Stimulated activated CD8-positive, alpha-beta memory T cell treated with anti-CD3 and anti-CD28 coated beads, Interleukin-15, amount 100 ng/mL, for 48 hours (primary cell): ENCODE measurements around the gene ENAH.

ENCODE experiments used
- DNase-seq, 2 donors: peaks; one replicate each; pipeline ENCODE4 v3.0.0-alpha.2; 2020; ENCODE audit warnings: low read depth in 2 of 2

The ENAH gene

DNA sequence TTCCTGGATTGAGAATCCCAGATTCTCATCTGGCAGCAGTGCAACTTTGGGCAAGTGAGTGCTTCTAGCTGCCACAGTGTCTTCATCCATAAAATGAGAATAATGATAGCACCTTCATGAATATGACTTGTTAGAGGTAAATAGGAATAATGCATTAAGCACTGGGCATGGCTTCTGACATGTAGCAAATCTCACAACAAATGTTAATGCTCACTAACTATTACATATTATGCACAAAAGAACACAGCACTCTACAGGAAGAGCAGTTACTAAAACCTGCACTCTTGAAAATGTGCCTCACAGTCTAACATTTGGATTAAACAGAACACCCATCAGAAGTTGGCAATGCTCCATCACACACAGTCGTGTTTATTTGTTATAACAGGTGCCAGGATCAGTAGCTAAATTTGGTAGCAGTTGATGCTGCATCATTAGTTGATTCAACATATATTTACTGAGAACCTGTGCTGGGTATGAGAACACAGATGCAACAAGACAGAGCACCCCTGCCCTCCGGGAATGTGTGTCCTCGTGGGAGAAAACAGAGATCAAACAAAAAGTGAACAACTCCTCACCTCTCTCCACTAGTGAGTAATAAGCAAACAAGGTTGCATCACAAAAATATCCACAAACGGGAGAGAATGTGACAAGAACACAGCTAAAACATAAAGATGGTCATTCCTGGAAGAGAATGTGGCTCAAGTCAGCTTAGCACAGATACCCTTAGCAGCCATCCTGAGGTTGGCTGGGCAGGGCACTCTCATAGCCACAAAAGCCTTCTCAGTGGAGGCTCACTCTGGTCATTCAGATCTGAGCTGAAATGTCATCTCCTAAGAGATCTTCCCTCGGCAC, 198.9 kb downstream of the ENAH start:
- no peak for DNase-seq

DNA sequence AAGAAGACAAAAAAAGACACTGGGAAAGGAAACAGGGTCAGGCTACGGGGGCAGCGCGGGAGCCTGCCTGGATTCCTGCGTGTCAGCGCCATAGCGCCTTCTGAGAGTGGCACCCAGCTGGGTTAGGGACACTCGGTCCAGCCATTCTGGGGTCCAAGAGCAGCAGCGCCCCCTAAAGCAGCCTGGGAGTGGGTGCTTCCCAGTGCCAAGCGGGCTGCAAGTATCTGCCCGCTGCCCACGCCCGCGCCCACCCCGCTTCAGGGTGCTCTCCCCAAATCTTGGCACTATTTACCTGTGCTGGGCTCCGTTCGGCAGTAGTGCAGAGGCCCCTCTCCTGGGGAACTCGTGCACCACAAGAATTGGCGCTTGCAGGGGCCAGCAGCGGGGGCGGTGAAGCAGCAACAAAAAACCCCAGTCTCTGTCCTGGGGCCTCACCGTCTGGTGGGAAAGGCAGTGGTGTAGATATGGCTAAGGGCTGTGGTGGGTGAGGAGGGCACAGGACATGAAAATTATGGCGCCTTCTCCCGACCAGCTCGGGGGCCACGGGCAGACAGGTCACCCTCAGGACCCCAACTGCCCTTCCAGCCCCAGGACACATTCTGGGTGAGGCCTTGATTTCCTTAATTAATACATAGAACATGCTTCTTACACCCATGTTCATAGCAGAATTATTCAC, 200.9 kb downstream of the ENAH start:
- DNase-seq: no peak

DNA sequence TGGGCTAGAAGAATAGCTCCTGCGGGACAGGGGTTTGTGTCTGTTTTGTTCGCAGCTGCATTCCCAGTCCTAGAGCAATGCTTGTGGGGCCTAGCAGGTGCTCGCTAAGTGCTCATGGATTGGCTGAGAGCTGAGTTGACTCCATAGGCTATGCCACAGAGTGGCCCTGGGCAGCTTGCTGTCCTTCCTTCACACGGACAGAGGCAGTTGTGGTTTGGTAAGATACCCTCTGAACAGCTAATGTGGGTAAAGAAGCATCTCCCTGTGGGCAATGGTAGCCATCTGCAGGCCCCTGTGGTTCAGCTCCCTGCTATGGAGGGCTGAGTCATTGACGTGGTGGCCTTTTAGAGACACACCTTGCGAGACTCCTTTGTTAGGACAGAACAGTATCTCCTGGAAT, 201.6 kb downstream of the ENAH start:
- no peak for DNase-seq

DNA sequence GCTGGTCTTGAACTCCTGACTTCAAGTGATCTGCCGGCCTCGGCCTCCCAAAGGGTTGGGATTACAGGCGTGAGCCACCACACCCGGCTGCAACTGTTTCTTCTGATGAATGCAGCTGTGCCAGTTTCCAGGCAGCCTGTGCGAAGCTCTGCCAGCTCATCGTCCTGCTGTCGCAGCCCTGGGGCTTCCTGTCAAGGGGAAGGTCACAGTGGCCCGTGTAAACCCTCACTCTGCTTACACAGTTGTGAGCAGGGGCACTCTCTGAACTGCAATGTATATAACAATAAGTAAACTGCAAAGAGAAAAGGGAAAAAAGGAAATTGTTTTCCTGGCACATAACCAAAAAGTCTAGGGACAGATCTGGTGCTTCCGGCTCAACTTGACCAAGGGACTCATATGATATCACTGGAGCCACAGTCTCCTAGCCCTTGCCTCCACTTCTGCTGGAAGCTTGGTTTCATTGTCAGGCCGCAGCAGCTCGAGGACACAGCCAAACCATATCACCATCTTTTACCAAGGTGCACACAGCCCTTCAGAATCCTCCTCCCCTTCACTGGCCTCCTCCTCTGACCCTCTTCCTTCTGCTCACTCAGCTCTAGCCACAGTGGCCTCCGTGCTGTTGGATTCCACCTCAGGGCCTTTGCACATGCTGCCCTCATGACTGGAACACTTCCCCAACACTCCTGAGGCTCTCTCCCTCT, 202.3 kb downstream of the ENAH start:
- DNase-seq: no peak

DNA sequence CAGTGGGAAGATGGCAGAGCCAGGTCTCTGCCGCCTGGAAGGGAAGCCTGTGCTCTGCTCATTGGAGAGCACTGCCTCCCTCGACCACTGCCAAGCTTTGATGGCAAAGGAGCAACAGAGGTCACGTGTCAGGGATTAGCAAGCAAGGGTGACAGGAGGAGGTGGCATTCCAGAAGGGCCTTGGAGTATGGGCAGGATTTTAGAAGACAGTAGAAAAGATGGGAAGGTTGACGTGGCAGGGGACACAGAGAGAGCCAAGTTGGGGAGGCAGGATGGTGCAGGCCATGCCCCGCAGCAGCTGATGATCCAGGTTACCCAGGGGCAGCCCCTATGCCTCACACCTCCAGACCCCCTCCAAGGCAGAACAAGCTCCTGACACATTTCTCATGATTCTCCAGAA, 203.1 kb downstream of the ENAH start:
- no peak for DNase-seq

DNA sequence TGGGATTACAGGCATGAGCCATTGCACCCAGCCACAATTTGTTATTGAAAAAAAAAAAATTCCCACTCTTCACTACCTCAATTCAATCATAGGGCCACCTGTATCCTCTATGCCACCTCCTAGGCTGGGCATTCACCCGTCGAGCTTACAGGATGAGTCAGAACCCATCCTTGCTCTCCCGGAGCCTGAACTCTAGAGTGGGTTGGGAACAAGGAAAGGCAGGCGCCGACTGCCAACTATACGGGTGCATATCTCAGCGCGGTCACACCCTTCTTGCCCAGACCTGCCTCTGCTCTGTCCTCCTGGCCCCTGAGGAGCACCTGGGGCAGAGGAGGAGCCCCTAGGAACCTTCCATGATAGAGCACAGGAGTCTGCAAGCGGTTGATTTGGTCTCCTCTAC, 203.7 kb downstream of the ENAH start:
- DNase-seq: no peak

DNA sequence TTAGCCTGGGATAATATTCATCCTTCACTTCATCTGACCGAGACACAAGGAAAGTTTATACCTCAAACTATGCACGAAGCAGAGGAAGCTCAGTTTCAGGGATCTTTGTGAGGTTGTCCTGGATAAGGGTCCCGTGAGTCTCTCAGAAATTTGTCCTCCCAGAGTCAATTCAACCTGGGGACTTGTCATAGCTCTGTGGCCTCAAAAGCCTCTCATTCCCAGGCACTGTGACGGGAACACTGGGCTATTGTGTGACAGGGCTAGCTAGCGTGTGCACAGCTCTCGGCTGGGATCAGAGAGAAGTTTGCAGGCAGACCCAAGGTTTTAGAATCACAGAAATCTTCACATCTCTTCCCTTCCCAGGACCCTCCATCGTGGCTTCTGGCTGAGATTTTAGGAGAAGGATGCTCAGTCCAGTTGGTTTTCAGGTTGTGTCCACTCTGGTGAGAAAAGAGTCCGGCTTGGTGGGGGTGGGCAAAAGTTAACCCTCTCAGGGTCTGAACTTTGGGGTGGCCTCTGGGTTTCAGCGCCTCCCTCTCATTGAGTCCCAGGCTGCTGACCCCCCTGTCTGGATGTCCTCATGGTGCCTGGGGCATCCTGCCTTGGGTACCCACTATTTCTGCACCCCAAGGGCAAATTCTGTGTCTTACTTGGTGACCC, 204.6 kb downstream of the ENAH start:
- no peak for DNase-seq

DNA sequence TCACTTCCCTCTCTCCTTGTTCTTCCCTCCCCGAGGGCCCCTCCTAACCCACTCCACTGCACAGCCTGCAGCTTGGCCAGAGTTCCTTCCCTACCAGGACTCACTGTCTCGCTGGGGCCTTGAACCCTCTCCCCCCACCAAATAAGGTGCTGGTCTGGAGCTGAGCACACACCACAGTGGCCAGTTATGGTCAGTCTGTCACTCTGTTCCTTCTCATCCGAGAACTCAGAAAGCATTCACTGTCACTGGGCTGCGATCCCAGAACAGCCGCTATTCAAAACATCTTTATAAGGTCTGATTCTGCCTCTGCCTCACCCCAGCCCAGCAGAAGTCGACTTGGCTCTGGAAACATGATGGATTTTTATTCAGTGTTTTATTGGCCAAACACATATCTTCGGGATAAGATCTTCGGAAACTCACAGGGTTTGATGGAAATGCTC, 205.3 kb downstream of the ENAH start:
- DNase-seq: no peak

DNA sequence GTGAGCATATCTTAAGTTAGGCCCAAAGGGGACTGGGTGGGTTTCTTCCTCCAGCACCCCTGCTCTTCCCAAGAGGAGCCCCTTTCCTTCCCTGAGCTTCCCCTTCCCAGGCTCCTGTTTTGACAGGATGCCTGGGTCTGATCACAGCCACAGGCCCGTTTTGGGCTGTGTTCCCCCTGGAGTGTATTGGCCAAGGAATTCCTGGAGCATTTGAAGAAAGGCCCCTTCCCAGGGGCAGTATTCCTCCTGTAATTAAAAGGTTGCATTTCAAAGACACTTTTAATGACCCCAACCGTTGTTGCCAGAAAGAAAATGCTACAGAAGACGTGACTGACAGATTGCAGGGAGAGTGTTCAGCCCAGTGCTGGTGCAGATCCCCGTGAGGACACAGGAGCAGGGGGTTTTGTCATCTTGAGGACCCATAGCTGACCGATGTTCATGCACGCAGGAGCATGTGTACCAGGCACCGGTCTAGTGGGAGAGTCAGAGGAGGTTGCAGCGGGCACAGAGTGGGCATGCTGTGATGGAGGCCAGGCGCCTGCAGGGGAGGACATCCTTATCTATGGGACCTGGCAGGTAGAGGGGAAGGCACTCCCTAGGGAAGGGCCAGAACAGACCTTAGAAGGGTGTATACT, 205.8 kb downstream of the ENAH start:
- DNase-seq: no peak

DNA sequence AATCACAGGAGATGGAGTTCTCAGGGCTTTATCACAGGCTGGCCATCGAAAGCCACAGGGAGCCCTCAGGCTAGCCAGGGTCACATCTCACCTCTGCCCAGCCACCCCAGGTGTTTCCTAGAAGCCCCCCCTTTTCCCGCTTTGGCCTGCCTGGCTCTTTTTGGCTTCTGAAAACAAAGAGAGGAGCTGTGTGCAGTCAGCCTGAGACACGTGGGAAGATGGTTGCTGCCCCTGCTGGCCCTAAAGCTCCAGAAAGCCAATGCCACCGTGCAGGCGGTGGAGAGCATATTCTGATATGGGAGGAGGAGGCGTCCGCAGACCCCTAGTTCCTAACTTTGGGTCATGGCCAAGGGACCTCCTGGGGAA, 206.3 kb downstream of the ENAH start:
- no peak for DNase-seq

DNA sequence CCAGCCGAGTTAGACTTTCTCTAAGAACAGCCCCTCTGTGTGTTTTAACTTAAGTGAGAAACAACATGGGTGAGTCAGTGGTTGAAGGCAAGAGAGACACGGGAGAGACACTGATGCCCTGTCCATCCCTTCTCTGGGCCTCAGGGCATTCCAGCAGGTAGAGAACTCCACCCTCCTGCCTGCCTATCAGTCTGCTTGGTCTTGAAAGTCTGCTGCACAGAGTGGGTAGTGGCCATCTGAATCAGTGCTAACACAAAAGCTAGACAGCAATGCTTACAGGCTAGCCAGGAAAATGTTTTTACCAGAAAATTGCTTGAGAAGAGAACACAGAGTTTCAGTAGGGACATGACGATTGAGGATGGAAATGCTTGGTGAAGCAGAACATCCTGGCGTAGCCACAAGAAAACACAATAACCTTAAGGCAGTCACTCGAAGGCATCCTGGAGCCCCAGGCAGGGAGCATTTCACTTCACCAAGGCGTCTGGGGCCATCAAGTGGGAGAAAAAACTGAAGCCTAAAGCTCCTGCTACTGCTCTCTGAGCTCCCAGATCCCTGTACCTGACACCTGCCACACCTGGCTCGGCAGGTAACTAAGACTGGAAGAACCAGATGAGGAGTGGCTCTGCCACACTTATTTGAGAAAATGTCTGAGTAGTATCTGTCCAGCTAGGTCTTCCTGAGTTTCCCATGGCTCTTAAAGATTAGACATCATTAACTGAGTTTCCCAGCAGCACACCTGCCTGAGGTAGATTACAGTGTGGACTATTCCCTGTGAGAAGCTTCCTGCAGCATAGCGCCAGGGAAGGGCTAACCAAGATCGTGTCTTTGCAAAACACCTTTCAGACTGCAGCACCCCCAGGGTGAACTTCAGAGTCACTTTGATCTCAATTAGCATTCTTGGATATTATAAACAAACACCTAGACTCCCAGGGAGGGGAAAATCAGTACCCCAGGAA, 207.0 kb downstream of the ENAH start:
- DNase-seq: no peak

DNA sequence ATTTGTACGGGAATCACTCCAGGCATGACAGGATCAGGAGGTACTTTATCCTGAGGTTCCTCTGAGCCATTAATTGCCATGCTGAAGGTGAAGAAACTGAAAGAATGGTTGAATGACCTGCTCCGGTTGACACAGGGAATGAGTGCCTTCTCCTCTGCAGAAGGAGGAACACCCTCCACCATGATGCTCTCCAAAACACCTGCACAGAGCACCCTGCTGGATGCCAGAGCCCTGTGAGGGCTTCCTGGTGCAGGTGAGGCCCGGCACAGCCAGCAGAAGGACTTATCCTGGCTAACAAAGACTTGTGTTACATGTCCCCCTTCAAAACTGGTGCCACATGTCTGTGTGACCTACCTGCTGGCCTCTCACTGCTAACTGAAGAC, 210.8 kb downstream of the ENAH start:
- DNase-seq: no peak

DNA sequence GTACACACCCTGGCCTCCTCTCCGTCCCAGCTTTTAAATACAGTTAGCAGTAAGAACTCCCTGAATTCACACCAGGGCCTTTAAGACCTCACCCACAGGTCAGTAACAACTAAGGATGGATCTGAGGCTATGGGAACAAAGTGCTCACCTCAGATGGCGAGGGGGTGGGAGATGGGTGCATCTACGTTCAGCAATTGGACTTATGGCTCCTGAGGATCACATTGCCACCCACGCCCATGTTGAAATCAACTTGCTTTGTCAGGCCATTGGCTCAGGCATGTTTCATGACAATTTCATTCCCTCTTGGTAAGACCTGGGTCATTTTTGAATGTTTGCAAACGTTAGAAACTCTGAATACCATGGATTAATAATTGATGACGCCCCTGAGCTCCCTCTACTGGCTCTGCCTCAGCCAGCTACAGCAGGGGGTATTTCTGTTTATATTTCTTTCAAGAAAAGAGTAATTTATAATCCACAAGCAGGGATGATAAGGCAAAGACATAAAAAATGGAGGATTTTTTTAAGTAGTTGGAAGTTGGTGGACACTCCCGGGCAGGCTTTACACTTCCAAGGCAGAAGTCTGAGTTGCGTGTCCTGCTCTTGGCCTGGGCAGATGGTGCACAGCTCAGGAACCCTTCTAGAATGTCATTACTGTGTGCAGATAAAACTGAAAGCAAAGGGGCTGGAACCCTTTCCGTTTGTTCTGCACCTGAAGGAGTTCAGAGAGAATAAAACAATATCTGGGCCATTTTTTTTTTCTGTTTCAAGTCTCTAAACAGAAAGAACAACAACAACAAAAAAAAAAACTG, 211.4 kb downstream of the ENAH start:
- no peak for DNase-seq

DNA sequence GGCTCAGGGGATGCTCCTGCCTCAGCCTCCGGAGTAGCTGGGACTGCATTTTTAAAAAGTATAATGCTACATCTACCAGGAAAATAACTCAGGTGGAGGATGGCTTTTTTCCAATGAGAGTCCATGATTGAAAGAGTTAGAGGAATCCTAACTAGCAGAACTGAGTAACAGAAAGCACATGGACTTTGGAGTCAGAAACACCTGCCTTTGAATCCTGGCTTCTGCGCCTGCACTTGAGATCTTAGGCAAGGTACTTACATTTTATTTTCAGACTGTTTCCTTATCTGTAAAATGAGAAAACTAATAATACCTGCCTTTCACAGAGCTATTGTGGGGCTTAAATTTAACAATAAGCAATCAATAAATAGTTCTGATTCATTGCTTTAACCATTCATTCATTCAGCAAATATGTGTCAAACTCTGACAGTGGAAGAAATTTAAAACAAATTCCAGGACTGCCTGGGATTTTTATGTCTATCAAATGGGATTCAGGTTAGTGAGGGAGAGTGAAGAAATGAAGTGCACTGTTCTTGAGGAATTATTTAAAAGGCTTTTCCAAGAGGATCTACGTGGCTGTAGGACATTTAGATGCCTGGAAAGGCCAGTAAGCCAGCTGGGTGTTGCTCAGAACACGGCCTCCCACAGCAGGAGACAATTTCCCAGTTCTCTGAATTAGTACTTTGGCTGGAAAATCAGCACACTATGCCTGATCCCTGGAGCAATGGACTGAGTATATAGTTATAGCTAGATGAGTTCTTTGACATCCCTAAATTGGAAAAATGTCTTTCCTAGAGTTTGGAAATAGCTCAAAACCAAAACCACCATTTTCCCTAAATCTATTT, 212.3 kb downstream of the ENAH start:
- DNase-seq: no peak

DNA sequence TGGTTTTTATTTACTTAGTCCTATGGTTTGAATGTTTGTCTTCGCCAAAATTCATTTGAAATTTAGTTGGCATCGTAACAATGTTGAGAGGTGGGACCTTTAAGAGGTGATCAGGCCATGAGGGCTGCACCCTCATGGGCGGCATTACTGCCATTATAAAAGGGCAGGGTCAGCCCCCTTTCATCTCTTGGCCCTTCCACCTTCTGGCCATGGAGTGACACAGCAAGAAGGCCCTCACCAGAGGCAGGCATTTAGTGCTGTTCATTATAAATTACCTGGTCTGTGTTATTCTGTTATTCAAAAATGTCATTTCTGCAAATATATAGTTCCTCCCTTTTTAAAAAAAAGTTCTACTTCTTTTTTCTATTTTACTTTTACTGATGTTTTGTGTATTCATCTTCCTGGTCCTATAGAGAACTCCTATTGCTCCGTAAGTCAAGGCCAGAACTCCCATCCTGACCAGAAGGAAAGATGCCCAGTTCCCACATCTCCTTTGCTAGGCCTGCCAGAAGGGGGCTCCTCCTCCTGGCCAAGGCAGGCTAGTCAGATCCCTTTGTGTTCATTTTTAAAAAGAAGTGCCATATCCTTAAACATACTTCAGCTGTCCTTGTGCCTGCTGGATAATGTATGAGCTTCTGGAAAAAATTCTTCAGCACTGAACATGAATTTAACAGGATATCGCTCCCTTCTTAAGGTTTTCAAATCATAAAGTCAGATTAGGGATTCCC, 215.0 kb downstream of the ENAH start:
- DNase-seq: no peak
